Liver (tissue), 3 donors: ENCODE results near the gene BAMBI.

Source experiments
- EGR1 ChIP-seq, 2 donors: IDR thresholded peaks; 2 replicates each; pipeline ENCODE4 v1.6.1; 2016 to 2018; ENCODE audit warnings: antibody characterized with exemption in 2 of 2, low read depth in 2 of 2
- GABPA ChIP-seq, 2 donors: IDR thresholded peaks in 1 of 2; conservative IDR thresholded peaks in 1 of 2; 2 replicates each; pipeline ENCODE4 v1.6.1; 2016; ENCODE audit warnings: antibody characterized with exemption in 2 of 2, mild to moderate bottlenecking in 1 of 2, moderate library complexity in 1 of 2
- NR2F2 ChIP-seq: IDR thresholded peaks from 2 replicates; pipeline ENCODE4 v1.6.1; 2016; ENCODE audit warnings: antibody characterized with exemption
- RAD21 ChIP-seq, 2 donors: IDR thresholded peaks; 2 replicates each; pipeline ENCODE4 v1.6.1; 2016; ENCODE audit warnings: antibody characterized with exemption in 2 of 2, mild to moderate bottlenecking in 2 of 2
- RXRA ChIP-seq, 2 donors: IDR thresholded peaks; 2 replicates each; pipeline ENCODE4 v1.6.1; 2017 to 2018; ENCODE audit warnings: antibody characterized with exemption in 2 of 2, mild to moderate bottlenecking in 1 of 2
- YY1 ChIP-seq: IDR thresholded peaks from 2 replicates; pipeline ENCODE4 v1.6.1; 2016; ENCODE audit warnings: antibody characterized with exemption, mild to moderate bottlenecking
- TF ChIP-seq, protein P1 (sequence below): fragments of 150-350 bp; IDR thresholded peaks from 2 replicates; pipeline ENCODE4 v1.5.1; 2017; ENCODE audit warnings: improper control_type of control experiment, low read depth, low read length; ENCODE audit not compliant: missing input control
- TF ChIP-seq, protein P2 (sequence below): IDR thresholded peaks from 2 replicates; pipeline ENCODE4 v1.6.1; 2016; ENCODE audit warnings: antibody characterized with exemption
- TF ChIP-seq, protein P3 (sequence below): IDR thresholded peaks from 2 replicates; pipeline ENCODE4 v1.6.1; 2016; ENCODE audit warnings: antibody characterized with exemption
- donor health status: healthy.
- donor health status: healthy.

DNA sequence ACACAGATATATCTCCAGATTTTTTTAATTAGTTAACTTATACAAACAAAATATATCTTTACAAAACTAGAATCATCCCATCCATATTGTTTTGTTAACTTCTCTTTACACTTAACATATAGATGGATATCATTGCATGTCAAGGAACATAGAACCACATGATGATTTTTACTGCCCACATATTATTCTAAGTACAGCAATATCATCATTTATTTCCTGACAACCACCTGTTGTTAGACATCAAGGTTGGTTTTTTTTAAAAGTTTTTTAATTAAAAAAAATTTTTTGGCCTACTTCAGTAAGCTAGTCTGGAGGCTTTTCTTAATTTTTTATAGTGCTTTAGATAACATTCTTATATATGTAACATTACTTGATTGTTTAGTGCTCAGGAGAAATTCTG, 38.9 kb upstream of the BAMBI start:
- TF ChIP-seq, protein P1, sequence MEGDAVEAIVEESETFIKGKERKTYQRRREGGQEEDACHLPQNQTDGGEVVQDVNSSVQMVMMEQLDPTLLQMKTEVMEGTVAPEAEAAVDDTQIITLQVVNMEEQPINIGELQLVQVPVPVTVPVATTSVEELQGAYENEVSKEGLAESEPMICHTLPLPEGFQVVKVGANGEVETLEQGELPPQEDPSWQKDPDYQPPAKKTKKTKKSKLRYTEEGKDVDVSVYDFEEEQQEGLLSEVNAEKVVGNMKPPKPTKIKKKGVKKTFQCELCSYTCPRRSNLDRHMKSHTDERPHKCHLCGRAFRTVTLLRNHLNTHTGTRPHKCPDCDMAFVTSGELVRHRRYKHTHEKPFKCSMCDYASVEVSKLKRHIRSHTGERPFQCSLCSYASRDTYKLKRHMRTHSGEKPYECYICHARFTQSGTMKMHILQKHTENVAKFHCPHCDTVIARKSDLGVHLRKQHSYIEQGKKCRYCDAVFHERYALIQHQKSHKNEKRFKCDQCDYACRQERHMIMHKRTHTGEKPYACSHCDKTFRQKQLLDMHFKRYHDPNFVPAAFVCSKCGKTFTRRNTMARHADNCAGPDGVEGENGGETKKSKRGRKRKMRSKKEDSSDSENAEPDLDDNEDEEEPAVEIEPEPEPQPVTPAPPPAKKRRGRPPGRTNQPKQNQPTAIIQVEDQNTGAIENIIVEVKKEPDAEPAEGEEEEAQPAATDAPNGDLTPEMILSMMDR, result no peak
- TF ChIP-seq GABPA (IDR thresholded peaks at IDR 0.05 in 1 of 2, conservative IDR thresholded peaks at IDR 0.05 in 1 of 2), result no peak
- TF ChIP-seq RAD21 (IDR thresholded peaks at IDR 0.05), result no peak
- TF ChIP-seq EGR1 (IDR thresholded peaks at IDR 0.05; ENCODE audit: low read depth in 2 of 2), result no peak
- TF ChIP-seq, protein P2, sequence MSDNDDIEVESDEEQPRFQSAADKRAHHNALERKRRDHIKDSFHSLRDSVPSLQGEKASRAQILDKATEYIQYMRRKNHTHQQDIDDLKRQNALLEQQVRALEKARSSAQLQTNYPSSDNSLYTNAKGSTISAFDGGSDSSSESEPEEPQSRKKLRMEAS, result no peak
- no peak for TF ChIP-seq NR2F2
- TF ChIP-seq, protein P3, sequence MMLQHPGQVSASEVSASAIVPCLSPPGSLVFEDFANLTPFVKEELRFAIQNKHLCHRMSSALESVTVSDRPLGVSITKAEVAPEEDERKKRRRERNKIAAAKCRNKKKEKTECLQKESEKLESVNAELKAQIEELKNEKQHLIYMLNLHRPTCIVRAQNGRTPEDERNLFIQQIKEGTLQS, result no peak
- no peak for TF ChIP-seq RXRA (IDR thresholded peaks at IDR 0.05)
- TF ChIP-seq YY1, result no peak
